B cell (primary cell): ENCODE measurements around the gene MIPOL1.

ENCODE experiments used
- CTCF ChIP-seq: fragments of 200-600 bp; IDR thresholded peaks from one replicate; pipeline ENCODE4 v1.8.0; 2022; ENCODE audit warnings: antibody characterized with exemption, mild to moderate bottlenecking
- EZH2 ChIP-seq: IDR thresholded peaks from 2 replicates; pipeline ENCODE4 v1.6.1; 2012; ENCODE audit warnings: borderline replicate concordance, low read depth, mild to moderate bottlenecking, moderate library complexity, low read length; ENCODE audit not compliant: insufficient read depth, poor library complexity, severe bottlenecking

GRCh38 chr14:37397941-37398215 is 200.1 kb downstream of the MIPOL1 start:
- TF ChIP-seq CTCF (no peak), EZH2 (no peak)
